ENCODE data around the gene AK4.

Gene AK4

DNA sequence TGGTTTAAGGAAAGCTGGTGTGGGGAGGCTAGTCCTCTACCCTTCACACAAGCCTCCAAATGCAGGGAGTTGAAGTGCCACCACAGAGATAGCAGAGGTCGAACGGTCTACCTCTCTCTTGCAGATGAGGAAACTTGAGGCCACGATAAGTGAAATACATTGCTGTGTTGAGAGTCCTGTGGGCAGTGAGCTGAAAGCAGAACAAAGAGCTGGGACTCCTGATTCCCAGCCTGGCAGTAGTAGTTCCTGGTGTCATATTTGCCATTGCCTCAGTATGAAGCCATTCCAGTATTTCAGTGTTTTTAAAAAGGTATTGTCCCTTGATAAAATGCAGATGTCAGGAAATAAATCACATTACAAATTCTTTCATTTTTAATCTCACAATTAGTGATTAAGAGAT, 28.6 kb downstream of the AK4 start:
- DNase-seq (ENCODE audit: low read depth), result no peak

GRCh38 chr1:65177457-65177856, 29.5 kb downstream of the AK4 start:
- no peak for DNase-seq (ENCODE audit: low read depth)

- no peak for DNase-seq (ENCODE audit: low read depth)
Observed at GRCh38 chr1:65178235-65178634, 30.2 kb downstream of the AK4 start.

DNA sequence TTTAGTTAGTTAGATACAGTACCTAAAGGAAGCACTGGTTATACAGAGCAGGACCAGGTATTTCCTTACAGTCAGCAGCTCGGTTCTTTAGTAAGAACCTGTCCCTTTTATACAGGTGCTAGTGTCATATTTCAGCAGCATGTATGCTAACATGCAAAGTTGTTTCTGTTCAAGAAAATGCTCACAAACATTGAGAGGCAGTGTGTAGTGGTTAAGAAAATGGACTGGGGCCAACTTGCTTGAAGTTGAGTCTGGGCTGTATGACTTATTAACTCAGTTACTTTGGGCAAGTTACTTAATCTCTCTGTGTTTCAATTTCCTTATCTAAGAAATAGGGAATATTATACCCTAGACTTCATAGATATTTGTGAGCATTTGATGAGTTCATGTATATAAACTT, 31.1 kb downstream of the AK4 start:
- DNase-seq (ENCODE audit: low read depth), result no peak

GRCh38 chr1:65180977-65181376, 33.0 kb downstream of the AK4 start:
- DNase-seq (ENCODE audit: low read depth), result no peak

DNA sequence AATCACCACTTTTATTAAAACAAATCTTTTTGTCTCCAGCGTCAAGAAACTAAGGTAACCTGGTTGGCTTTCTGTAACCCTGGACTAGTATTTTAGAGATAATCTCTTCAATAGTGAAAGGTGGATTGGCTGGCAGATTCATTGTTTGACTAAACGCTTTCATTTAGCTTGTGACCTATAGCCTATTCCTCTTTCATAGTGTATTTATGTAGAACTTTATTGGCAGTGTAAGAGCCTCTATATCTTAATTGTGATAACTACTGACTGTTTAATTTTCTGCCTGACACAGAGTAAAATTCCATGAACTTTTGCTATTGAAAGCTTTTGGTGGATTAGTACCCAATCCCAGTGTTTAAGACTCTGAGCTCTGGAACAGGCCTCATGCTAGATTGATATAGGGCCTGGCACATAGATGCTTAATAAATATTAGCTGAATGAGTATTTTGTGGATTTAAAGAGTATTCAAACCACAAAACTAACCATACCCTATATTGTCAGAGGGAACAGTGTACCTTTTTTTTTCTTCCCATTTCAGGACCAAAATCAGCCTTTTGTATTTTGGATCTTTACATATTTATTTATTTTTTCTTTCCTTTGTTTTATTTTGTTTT, 34.8 kb downstream of the AK4 start:
- no peak for DNase-seq (ENCODE audit: low read depth)

DNA sequence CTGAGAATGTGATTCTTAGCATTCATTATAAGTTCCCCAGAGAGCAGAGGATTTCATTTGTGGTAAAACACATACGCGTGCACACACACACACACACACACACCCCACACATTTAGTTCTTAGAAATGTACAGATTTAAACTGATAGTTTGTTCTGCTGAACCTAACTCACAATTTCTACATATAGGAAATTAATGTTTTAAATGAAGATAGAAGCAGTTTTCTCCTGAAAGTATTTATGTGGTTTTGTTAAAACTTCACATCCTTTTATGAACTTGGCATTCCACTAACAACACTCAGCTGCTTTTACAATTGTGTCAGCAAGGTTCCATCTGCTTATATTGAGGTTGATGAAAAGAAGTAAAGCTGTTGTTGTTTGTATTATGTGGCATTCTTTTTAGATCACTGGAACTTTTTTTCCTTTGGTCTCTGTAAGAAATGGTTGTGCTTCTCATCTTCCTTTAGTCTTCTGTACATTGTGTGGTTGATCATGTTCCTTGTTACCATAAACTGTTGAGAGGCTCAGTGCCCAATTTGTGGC, 41.6 kb downstream of the AK4 start:
- DNase-seq (ENCODE audit: low read depth), result no peak

DNA sequence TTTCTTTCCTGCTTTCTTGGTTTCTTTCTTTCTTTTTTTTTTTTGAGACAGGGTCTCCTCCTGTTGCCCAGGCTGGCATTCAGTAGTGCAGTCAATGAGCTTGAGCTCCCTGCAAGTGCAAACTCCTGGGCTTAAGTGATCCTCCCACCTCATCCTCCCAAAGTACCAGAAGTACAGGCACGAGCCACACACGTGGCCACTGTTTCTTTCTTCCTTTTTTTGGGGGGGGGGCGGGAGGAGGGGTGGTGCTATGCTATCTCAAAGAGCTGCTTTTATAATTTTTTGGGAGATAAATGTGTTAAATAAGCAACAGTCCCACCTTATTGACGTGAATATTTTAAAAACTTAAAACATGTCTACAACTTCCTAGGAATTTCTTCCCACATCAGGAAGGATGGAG, 42.2 kb downstream of the AK4 start:
- DNase-seq (ENCODE audit: low read depth), result no peak

DNA sequence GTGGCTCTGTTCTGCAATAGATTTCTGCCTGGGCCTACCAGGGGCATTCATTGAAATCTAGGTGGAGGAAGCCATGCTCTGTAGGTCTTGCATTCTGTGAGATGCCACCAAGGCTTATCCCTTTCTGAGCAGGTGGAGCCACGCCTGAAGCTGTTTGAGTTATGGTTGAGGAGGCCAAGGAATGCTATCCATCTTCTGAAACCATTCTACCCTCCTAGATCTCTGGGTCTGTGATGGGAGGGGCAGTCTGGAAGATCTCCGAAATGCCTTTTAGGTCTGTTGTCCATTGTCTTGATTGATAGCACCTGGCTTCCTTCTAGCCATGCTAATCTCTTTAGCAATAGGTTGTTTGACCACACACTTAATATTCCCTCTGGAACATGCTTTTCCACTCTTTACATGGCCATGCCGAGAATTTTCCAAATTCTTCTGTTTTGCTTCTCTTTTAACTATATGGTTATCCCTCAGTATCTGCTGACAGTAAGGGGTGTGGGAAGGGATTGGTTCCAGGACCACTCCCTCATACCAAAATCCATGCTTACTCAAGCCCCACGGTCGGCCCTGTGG, 45.2 kb downstream of the AK4 start:
- no peak for DNase-seq (ENCODE audit: low read depth)

- DNase-seq (ENCODE audit: low read depth), result no peak
Observed at GRCh38 chr1:65195495-65196417, 47.8 kb downstream of the AK4 start.

DNA sequence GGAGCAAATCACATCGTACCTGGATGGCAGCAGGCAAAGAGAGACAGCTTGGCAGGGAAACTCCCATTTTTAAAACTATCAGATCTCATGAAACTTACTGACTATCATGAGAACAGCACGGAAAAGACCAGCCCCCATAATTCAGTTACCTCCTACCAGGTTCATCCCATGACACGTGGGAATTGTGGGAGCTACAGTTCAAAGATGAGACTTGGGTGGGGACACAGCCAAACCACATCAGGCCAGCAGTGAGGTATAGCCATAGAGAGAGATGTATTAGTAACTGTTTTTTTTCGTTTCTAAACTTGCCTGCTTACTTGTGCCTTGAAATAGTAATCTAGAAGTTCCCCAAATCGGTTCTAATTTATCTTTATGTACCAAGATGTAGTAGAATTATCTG, 48.9 kb downstream of the AK4 start:
- DNase-seq (ENCODE audit: low read depth), result no peak

DNA sequence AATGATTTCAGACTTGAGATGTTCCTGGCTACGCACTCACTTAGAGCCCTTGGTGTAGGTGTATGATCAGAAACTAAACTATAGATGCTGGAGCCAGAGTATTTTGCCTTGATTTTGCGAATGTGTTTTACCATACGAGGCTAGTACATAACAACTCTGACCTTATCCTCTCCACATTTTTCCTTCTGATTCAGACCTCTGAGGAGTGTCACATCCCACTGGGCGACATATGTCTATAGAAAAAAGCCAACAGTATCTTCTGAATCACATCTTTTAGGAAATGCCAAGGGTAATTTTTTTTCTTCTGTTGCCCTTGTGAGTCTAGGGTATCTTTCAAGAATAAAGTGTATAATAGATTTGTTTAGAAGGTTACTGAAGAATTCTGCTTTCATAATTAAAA, 49.6 kb downstream of the AK4 start:
- no peak for DNase-seq (ENCODE audit: low read depth)

GRCh38 chr1:65198096-65198495, 50.1 kb downstream of the AK4 start:
- no peak for DNase-seq (ENCODE audit: low read depth)

DNA sequence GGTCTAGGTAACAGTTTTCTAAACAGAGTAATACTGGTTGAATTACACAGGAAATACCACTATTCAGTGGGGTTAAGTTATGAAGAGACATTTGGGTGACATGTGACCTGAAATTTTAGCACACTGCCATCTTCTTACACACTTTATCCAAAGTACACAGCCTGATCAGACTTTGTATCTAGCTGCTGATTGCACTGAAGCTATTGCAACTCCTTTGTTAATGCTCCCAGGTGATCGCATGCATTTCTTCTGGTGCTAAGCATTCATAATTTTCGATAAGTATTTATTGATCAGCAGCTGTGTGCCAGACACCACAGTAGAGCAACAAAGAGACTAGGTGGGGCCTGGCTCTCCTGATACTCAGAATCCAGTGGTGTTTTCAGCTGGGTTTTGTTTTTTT, 52.4 kb downstream of the AK4 start:
- no peak for DNase-seq (ENCODE audit: low read depth)

- DNase-seq (ENCODE audit: low read depth), result no peak
Observed at GRCh38 chr1:65206836-65207235, 58.8 kb downstream of the AK4 start.

DNA sequence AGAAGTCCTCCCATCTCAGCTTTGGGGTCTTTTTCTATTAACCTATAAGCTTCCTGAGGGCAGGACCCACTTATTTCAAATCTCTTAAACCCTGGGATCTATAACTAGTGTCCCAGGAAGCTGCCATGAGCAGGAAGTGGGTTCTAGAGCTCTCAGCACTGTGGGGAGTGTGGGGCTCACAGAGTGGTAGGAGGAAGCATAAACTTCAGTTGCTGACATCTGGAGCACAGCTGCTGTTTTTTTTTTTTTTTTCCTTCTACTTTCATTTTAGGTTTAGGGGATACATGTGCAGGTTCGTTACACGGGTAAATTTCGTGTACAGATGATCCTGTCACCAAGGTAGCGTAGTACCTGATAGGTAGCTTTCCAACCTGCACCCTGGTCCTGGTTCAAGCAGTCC, 59.3 kb downstream of the AK4 start:
- DNase-seq (ENCODE audit: low read depth), result no peak

DNA sequence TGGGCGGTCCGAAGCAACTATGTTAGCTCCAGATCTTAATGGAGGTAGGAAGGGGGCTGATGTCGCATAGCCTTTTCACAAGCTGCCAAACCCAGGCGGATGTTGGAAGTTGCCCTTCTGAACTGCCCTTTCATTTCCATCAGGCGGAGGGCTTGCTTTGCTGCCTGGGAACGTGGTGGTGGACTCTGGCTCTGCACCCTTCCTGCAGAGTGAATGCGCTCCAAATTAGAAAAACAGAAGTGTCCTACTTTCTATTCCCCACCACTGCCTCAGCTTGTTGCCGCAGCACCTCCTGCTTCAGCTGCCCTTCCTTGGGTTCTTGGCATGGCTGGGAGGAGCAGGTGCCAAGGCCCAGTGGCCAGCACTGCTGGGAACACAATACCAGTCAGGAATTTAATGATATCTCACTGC, 60.6 kb downstream of the AK4 start:
- DNase-seq (ENCODE audit: low read depth), result no peak

DNA sequence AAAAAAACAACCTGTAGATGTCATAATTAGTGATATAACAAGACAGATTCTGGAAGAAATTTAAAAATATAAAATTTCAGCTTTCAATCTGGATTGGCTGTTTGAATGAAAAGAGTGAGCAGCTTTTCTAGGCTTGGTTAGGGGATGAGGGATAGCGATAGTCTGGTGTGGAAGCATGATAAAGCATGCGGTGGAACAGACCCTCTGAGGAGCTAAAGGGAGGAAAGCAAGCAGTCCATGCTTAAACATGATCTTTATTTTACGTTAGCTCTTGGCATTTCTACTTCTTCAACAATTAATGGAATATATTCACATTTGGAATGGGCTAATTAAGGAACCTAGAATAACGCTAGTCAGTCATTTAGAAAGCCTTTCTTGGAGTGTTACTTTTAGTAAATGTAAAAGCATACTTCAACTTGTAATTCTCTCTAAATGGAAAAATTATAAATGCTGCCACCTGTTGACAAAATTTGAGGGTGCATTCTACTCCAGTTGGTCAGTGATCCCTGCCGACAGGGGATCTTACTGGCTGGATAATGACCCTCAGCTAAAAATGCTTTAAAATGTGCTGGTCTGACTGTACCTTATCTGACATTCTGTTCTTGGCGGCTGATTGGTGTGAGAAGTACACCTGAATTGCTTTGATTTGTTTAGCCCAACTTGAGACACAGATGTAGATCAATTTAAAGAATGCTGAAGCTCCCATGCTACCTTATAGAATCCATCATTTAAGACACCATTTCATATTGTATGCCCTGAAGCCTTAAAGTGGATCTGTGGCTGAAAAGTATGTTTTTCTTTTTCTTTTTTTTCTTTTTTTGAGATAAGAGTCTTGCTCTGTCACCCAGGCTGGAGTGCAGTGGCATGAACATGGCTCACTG, 61.2 kb downstream of the AK4 start:
- DNase-seq (ENCODE audit: low read depth), result no peak

GRCh38 chr1:65210325-65210724, 62.3 kb downstream of the AK4 start:
- no peak for DNase-seq (ENCODE audit: low read depth)

- DNase-seq (ENCODE audit: low read depth), result no peak
Observed at GRCh38 chr1:65211331-65211730, 63.3 kb downstream of the AK4 start.

- DNase-seq (ENCODE audit: low read depth), result no peak
Observed at GRCh38 chr1:65213271-65214023, 65.4 kb downstream of the AK4 start.

Data from stimulated activated CD8-positive, alpha-beta memory T cell treated with anti-CD3 and anti-CD28 coated beads, Interleukin-12 subunit alpha, Interleukin-12 subunit beta, amount 100 ng/mL, for 4 hours (primary cell).